HG03378 (cell line): ENCODE data around the gene RAB30.
"Not testable (repeated sequence)": the region's sequence is repeated elsewhere in the genome, so short reads cannot be mapped to it uniquely, and the experiment has no call there.

ENCODE experiments used
- ATAC-seq: cut with Tn5 transposase; IDR thresholded peaks from one replicate; pipeline ENCODE4 v1.9.1; 2021; ENCODE audit warnings: mild to moderate bottlenecking, moderate library complexity; ENCODE audit not compliant: unreplicated experiment

Gene RAB30

DNA sequence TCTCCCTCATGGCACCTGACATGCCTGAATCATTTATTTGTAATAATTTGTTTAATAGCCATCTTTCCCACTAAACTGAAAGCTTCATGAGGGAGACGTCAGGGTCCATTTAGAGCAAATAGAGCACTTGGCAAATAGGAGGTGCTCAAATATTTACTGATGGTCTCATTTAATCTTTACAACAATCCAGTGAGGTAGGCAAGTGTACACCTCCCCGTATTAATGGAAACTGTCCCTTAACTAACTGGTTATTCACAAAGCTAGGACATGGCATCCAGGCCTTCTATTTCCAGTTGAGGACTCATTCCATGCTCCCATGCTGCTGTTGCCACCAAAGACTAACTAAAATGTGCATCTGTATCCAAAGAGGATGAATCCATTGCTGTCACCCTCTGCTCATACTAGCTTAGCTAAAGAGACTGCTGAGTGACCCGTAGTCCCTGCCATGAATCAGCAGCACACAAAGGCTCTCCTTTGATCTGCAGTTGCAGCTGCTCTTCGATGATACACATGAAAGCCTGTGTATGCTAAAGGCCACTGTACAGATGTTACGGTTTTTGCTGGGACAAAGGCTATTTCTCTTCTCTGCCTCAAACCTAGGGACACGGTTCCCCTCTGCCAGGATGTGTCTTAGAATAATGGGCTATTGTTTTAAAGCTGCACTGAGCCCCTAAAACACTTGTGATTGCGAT, 82.6 kb downstream of the RAB30 start:
- no peak for ATAC-seq

DNA sequence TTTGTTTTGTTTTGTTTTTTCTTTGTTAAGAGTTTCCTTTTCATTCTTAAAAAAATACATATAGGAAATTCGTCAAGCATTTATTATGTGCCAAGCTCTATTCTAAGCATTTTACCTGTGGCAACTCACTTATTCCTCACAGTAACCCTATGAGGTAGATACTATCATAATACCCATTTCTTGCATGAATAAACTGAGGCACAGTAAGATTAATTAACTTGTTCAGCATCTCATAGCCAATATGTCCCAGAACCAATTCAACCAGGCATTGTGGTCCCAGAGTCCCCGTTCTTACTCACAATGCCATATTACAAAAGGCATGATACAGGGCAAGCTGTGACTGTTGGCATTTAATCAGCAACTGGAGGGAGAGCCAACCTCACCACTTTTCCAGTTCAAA, 83.7 kb downstream of the RAB30 start:
- no peak for ATAC-seq

DNA sequence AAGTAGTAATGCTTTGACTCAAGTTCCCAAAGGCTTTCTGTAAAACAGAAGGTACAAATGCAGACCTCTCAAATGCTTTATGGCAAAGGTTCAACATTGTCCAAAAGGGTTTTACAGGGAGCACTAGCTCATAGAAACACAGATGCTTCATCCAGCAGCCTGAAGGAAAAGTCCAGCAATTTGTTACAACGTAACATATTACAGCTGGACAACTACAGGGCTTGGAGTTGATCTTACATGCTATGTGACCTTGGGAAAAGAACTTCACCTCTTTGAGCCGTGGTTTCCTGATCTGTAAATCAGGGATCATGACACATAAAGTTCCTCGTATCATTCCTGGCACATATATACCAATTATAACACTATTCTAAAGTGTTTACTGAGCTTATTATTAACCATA, 85.3 kb downstream of the RAB30 start:
- no peak for ATAC-seq

DNA sequence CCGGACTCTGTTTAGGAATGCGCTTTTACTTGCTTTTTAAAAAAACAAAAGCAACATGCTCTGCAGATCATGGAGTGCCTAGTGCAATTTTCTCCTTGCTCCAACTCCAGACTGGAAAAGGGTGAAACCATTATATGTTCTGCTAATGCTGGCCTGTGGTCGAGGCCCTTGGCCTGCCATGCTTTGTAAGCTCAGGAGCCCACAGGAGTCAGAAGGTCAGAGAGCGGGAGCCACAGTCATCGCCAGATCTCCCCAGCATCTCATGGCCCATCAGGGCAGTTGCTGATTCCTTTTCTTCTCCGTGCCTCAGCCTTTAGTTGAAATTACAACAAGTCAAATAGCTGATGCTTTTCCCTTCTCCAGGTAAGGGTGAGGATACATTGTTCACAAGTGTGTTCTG, 89.8 kb downstream of the RAB30 start:
- no peak for ATAC-seq

DNA sequence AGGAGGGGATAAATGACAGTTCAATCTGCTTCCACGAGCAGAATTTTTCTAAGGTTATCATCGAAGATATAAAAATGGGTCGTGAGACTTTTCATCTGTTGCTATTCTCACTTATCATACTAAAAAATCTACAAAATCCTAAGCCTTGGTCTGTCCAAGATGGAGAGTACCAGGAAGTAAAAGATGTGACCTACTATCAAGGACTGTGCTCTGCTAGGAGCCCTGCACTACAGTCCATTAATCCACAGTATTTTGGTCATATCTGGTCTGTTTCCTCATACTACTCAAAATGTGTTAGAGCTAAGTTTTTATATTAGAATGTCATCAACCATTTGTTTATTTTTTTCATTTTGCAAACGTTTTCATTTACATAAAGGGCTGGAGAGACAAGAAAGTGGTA, 90.8 kb downstream of the RAB30 start:
- no peak for ATAC-seq

DNA sequence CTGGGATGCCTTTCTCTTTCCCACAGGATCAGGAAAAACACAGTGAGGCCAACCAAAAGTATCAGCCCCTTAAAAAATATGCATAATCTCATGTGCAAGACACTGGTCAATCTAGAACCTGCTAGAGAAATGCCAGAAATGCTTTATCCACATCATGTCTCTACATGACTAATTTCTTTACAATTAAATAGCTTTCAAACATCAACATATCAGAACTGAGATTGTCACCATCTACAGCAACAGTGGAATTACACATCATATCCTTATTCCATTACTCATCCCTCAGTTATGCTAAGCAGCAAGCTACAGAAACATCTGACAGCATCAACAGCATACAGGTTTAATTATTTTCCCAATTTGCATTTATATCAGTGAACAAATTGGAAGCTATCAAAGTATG, 91.4 kb downstream of the RAB30 start:
- no peak for ATAC-seq

DNA sequence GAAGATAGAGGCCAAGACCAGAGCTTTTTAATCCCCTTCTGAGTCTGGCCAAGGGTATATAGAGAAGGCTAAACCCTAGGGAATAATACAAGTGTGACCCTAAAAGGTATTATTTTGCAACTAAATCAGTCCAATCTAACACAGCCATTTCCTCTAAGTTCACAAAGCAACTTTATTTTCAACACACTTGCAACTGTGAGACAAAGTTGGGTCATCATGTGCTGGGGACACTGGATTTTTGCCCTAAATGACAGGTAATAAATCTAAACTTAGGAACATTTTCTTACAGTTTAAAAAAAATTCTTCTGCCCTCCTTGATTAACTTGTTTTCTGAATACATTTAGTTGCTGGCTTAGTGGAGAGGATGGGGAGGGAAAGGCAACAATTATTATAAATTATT, 91.9 kb downstream of the RAB30 start:
- ATAC-seq, result no peak

DNA sequence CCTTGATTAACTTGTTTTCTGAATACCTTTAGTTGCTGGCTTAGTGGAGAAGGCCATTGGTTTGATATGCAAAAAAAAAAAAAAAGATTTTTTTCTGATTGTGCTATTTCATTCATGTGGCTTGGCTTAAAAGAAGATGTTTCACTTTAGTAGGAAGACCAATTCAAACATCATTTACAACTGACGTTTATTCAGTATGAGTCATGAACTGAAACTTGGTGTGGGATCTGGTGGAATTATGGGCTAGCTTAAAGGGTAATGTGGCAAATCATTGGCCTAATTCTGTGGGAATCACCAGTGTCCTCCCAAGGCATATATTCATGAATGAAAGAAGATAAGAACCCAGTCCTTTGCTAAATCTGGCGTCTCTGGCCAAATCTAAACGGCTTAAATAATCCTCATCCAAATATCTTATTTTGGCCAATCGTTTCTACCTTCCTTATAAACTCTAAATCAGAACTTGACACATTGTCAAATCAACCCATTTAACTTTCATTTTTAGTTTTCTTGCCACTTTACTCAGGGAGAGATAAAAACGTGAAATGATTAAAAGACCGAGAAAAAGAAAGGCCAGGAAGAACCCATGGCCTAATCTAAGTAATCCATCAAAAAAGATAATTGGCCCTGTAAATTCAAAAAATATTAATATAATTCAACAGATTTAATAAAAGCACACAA, 93.1 kb downstream of the RAB30 start:
- peak; percentile 58 for ATAC-seq

DNA sequence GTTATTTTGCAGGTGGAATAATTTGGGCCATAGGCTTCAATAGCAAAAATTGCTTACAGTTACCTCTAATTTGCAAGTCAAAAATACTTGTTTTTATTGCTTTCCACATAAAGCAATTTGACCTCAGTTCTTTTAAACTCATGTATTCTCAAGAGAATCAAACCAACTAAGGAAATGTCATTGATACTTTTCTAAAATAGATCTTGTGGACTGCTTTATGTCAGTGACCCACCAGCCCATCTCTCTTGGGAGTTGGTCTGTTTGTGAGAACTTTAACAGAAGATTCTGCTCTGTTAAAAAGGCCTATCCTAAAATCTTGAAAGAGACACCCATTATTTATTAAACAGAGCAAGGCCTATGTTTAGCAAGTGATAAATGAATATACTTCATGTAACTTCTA, 94.9 kb downstream of the RAB30 start:
- ATAC-seq, result peak; percentile 51

DNA sequence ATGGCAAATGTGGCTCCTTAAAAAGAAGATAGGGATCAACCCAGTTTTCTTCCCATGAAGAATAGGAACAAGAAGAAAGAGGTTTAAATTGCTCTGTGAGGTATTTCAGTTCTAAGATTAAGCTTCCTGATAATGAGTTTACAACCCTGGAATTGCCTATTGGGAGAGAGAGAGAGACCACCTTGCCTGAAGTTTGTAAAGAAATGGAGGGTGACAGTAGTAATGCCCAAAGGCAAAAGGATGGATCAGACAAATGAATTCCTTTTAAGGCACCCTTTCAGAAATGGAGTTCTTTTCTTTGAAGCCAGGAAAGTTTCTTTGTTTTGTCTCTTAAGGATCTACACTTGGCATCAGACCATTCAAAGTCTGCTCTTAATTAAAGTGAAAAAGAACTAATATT, 95.8 kb downstream of the RAB30 start:
- ATAC-seq, result no peak

DNA sequence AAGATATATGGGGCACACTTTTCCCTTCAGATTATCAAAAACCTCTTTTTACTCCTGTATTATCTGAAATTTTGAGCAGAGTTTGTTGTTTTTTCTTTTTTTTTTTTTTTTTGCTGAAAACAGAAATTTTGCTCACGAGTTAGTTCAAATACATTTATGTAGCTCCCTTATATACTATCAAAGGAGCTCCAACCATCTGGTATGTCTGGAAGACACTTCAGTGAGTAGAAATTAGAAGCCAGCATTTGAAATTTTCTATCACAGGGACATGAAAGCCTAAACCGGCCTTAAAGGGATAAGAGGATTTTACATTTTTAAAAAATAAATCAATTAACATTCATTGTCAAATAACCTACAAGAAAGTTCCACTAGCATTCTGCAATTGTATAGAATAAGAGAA, 96.8 kb downstream of the RAB30 start:
- ATAC-seq, result no peak

DNA sequence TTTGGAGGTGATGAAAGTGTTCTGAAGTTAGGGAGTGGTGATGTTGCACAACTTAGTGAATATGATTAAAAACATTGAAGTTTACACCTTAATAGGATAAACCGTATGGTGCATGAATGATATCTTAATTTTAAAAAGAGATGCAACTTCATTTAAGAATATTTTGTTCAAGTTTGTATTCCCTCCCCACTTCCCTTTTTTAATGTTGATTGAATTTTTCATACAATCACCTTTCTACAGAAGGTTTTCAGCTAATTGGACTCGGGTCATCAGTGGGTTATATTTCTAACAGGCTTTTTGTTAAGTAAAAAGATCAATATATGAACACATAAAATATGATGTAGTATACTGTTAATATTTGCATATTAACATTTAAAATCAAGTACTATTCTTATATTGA, 97.6 kb downstream of the RAB30 start:
- no peak for ATAC-seq

DNA sequence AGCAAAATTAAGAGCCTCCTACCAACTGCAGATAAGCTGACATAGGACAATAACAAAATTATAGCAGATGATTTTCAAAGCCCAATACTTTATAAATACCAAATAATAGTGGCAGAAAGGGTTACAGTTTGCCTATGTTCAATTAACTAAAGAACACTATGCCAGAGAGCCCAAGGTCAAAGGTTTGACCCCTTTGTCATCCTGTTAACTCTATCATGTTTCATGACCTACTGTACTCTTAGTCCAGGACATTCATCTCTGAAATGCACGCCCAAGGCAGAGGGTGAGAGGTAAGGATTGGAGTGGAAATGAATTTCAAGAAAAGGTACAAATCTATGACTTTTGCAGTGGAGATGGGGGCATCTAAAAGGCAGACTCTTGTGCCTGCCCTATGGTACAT, 99.6 kb downstream of the RAB30 start:
- no peak for ATAC-seq

DNA sequence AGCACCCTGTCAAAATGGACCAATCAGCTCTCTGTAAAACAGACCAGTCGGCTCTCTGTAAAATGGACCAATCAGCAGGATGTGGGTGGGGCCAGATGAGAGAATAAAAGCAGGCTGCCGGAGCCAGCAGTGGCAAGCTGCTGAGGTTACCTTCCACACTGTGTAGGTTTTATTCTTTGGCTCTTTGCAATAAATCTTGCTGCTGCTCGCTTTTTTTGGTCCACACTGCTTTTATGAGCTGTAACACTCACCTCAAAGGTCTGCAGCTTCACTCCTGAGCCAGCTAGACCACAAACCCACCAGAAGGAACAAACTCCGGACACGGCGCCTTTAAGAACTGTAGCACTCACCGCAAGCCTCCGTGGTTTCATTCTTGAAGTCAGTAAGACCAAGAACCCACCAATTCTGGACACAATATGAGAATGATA, 100.2 kb downstream of the RAB30 start:
- ATAC-seq, result peak; percentile 33

DNA sequence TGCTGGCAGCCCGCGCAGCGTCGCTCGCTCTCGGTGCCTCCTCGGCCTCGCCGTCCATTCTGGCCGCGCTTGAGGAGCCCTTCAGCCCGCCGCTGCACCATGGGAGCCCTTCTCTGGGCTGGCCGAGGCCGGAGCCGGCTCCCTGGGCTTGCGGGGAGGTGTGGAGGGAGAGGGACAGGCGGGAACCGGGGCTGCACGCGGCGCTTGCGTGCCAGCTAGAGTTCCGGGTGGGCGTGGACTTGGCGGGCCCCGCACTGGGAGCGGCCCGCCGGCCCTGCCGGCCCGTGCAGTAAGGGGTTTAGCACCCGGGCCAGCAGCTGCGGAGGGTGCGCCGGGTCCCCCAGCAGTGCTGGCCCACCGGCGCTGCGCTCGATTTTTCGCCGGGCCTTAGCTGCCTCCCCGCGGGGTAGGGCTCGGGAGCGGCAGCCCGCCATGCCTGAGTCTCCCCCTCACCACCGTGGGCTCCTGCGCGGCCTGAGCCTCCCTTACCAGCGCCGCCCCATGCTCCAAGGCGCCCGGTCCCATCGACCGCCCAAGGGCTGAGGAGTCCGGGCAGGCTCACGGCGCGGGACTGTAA, 101.1 kb downstream of the RAB30 start:
- not testable (repeated sequence) for ATAC-seq

DNA sequence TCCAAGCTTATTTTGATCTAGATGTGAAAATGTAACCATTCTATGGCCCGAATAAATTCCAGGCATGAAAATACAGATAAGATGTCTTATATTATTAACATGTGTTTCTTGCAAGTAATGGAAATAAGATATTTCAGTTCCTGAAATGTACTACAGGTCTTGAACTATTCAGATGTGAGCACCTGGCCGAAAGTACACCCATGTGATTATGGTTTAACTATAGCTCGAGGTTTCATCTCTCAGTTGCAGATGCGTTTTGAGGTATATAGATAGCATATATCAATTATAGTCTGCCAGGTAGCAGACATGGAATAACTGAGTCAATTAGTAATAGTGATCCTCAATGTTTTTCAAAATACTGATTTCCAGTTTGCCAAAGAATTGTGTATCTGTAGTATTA, 101.9 kb downstream of the RAB30 start:
- ATAC-seq, result peak; percentile 96

DNA sequence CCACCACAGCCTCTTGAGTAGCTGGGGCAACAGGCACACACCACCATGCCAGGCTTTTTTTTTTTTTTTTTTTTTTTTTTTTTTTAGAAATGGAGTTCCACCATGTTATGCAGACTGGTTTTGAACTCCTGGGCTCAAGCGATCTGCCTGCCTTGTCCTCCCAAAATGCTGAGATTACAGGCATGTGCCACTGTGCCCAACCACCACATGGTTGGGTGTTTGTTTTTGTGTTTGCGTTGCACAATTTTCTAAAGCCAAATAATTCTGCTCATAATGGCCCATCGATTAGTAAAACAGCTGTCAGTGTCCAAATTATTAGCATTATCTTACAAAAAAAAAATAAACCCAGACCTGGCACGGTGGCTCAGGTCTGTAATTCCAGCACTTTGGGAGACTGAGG, 104.3 kb downstream of the RAB30 start:
- no peak for ATAC-seq

DNA sequence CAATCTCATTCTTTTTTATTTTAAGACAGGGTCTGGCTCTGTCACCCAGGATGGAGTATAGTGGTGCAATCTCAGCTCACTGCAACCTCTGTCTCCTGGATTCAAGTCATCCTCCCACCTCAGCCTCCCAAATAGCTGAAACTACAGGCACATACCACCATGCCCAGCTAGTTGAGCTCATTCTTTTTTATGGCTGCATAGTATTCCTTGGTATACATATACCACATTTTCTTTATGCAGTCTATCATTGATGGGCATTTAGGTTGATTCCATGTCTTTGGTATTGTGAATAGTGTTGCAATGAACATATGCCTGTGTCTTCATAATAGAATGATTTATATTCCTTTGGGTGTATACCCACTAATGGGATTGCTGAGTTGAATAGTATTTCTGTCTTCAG, 109.7 kb downstream of the RAB30 start:
- ATAC-seq, result not testable (repeated sequence)

DNA sequence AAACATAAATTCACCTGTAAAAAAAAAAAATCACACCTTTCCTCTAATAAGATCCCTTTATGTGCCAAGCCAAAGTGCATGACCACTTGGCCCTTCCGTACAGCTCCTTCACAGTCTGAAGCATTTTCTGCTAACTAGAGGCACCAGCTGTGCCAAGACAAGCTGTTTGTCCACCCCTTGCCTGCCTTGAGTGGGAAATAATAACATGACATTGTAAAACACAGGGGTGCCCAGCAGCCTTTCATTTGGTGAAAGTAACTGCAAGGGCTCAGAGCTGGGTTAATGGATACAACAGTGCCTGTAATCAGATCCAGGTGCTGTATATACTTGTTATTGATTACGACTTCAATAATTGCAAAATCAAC, 110.9 kb downstream of the RAB30 start:
- ATAC-seq, result peak; percentile 20

DNA sequence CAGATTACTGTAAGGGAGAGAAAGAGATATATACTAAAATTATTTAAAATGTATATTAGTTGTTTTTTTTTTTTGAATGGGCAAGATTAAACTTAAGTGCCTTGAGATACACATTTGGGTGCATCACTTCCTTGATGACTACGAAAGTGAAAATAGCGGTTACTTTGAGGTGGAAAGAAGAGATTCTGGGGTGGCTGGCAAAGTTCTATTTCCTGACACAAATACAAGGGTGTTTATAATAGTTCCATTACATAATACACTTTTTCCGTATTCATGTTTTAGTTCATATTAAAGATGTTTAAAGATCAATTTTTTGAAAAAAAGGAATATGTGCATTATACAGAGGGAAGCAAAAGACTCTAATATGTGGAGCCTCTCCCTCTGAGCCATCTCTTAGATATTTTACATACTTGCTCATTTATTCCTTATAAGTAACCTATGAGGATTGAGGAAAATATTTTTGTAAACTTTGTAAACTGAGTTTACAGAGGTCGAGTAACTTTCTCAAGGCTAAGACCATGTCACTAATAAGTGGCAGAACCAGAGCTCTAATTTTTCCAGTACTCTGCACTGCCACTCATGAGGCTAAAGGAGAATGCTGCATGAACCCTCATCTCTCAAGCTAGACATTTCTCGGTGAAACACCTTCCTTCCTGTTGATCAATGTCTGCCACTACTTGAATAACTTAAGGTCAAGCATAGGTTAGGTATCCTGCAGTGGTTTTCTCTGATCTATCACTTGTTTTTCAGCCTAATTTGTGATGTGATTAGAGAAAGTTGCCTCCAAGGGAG, 111.5 kb downstream of the RAB30 start:
- ATAC-seq, result peak; percentile 91

DNA sequence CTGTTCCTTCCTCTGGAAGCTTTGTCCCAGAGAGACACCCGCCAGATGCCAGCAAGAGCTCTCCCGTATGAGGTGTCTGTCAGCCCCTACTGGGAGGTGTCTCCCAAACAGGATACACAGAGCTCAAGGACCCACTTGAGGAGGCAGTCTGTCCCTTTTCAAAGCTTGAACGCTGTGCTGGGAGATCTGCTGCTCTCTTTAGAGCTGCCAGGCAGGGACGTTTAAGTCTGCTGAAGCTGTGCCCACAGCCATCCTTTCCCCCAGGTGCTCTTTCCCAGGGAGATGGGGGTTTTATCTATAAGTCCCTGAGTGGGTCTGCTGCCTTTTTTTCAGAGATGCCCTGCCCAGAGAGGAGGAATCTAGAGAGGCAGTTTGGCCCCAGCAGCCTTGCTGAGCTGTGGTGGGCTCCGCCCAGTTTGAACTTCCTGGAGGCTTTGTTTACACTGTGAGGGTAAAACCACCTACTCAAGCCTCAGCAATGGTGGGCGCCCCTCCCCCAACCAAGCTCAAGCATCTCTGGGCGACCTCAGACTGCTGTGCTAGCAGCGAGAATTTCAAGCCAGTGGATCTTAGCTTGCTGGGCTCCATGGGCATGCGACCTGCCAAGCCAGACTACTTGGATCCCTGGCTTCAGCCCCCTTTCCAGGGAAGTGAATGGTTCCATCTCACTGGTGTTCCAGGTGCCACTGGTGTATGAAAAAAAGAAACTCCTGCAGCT, 115.8 kb downstream of the RAB30 start:
- ATAC-seq, result not testable (repeated sequence)
